ENCODE measurements around the gene SORCS2.

The SORCS2 gene

GRCh38 chr4:7678318-7678852 is 486.0 kb downstream of the SORCS2 start:
- peak overlapping the region; percentile 65 for H3K27ac ChIP-seq
- CTCF ChIA-PET, result no interaction called here
- POLR2A ChIA-PET (ENCODE audit: low non-redundant PET), result no interaction called here
- TF ChIP-seq, protein P1, sequence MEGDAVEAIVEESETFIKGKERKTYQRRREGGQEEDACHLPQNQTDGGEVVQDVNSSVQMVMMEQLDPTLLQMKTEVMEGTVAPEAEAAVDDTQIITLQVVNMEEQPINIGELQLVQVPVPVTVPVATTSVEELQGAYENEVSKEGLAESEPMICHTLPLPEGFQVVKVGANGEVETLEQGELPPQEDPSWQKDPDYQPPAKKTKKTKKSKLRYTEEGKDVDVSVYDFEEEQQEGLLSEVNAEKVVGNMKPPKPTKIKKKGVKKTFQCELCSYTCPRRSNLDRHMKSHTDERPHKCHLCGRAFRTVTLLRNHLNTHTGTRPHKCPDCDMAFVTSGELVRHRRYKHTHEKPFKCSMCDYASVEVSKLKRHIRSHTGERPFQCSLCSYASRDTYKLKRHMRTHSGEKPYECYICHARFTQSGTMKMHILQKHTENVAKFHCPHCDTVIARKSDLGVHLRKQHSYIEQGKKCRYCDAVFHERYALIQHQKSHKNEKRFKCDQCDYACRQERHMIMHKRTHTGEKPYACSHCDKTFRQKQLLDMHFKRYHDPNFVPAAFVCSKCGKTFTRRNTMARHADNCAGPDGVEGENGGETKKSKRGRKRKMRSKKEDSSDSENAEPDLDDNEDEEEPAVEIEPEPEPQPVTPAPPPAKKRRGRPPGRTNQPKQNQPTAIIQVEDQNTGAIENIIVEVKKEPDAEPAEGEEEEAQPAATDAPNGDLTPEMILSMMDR (conservative IDR thresholded peaks at IDR 0.05; ENCODE audit: low read depth), result no peak
- no peak for DNase-seq (ENCODE audit: low spot score)

- ChIA-PET POLR2A (ENCODE audit: low non-redundant PET) (no interaction called here), CTCF (no interaction called here)
Measured at GRCh38 chr4:7679406-7680040, 487.2 kb downstream of the SORCS2 start.

GRCh38 chr4:7680106-7680505 is 487.8 kb downstream of the SORCS2 start:
- no peak for DNase-seq (ENCODE audit: low spot score)
- CTCF ChIA-PET, result interaction anchor here (0.7 kb wide), 1 partner anchor 880 kb away, joined by 3 read pairs; no protein-coding TSS in a partner anchor
- POLR2A ChIA-PET (ENCODE audit: low non-redundant PET), result no interaction called here

More at GRCh38 chr4:7679406-7680040, 487.2 kb downstream of the SORCS2 start:
- DNase-seq (ENCODE audit: low spot score), result no peak
- TF ChIP-seq, protein P1 (conservative IDR thresholded peaks at IDR 0.05; ENCODE audit: low read depth), result no peak
- H3K27ac ChIP-seq, result peak overlapping the region; percentile 65

DNA sequence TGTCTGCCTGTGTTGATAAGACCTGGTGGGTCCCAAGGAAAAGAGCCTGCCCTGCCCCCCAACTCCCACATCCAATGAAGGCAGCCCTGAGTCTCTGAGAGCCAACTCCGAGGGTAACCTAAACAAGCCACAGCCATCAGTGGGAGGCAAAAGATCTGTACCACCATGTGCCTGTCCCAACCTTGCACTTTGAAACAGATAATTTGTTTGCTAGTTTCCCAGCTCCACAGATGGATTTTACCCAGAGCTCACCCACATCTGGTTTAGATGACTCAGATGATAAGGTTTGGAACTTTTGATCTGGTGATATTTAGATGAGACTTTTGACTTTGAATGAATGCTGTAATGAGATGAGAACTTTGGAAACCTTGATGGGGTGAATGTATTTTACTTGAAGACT is 488.4 kb downstream of the SORCS2 start:
- TF ChIP-seq, protein P1 (conservative IDR thresholded peaks at IDR 0.05; ENCODE audit: low read depth), result no peak
- CTCF ChIA-PET, result interaction anchor here (0.7 kb wide), 1 partner anchor 881 kb away, joined by 3 read pairs; no protein-coding TSS in a partner anchor
- no peak overlapping the region for H3K27ac ChIP-seq
- POLR2A ChIA-PET (ENCODE audit: low non-redundant PET), result no interaction called here
- no peak for DNase-seq (ENCODE audit: low spot score)

More at GRCh38 chr4:7680106-7680505, 487.8 kb downstream of the SORCS2 start:
- TF ChIP-seq, protein P1 (conservative IDR thresholded peaks at IDR 0.05; ENCODE audit: low read depth), result no peak
- H3K27ac ChIP-seq, result no peak overlapping the region

GRCh38 chr4:7683126-7683703 is 490.9 kb downstream of the SORCS2 start:
- H3K27ac ChIP-seq, result no peak overlapping the region
- TF ChIP-seq, protein P1 (conservative IDR thresholded peaks at IDR 0.05; ENCODE audit: low read depth), result no peak
- ChIA-PET CTCF (no interaction called here), POLR2A (ENCODE audit: low non-redundant PET) (no interaction called here)
- DNase-seq (ENCODE audit: low spot score), result no peak

- TF ChIP-seq, protein P1 (conservative IDR thresholded peaks at IDR 0.05; ENCODE audit: low read depth), result no peak
- CTCF ChIA-PET, result no interaction called here
Measured at GRCh38 chr4:7684294-7684693, 492.0 kb downstream of the SORCS2 start.

More at GRCh38 chr4:7684294-7684693, 492.0 kb downstream of the SORCS2 start:
- DNase-seq (ENCODE audit: low spot score), result no peak
- no peak overlapping the region for H3K27ac ChIP-seq
- POLR2A ChIA-PET (ENCODE audit: low non-redundant PET), result no interaction called here

All from RWPE1 (cell line).